KMS-11 (cell line): Measurements from ENCODE around the gene GRB2.

ENCODE experiments used
- H2AFZ ChIP-seq: fragments of 200-600 bp; sonication (generic); 2 replicates; pipeline ENCODE4 v1.6.1; 2016; ENCODE audit warnings: antibody characterized with exemption, mixed run types, low read depth
- H3K27ac ChIP-seq: fragments of 200-600 bp; sonication (generic); 2 replicates; pipeline ENCODE4 v1.6.1; 2016; ENCODE audit warnings: mild to moderate bottlenecking, mixed run types
- H3K27me3 ChIP-seq: fragments of 200-600 bp; sonication (generic); 2 replicates; pipeline ENCODE4 v1.6.1; 2017; ENCODE audit warnings: mild to moderate bottlenecking, low read depth, mixed run types, moderate library complexity; ENCODE audit not compliant: insufficient read depth
- H3K36me3 ChIP-seq: fragments of 200-600 bp; sonication (generic); 2 replicates; pipeline ENCODE4 v1.6.1; 2017; ENCODE audit warnings: mild to moderate bottlenecking, mixed run types; ENCODE audit not compliant: insufficient read depth
- H3K4me1 ChIP-seq: fragments of 200-600 bp; sonication (generic); 2 replicates; pipeline ENCODE4 v1.6.1; 2016; ENCODE audit warnings: mild to moderate bottlenecking, low read depth, mixed run types; ENCODE audit not compliant: poor library complexity, severe bottlenecking
- H3K4me2 ChIP-seq: fragments of 200-600 bp; sonication (generic); 2 replicates; pipeline ENCODE4 v1.7.0; 2016; ENCODE audit warnings: mild to moderate bottlenecking, mixed run types
- H3K4me3 ChIP-seq: fragments of 200-600 bp; sonication (generic); IDR thresholded peaks from 2 replicates; pipeline ENCODE4 v1.6.1; 2017; ENCODE audit warnings: low read depth, low read length, mixed read lengths; ENCODE audit not compliant: insufficient read depth
- H3K79me2 ChIP-seq: fragments of 200-600 bp; sonication (generic); 2 replicates; pipeline ENCODE4 v1.6.1; 2016; ENCODE audit warnings: low read depth, mixed run types; ENCODE audit not compliant: insufficient read depth
- H3K9ac ChIP-seq: fragments of 200-600 bp; sonication (generic); 2 replicates; pipeline ENCODE4 v1.6.1; 2016; ENCODE audit warnings: mild to moderate bottlenecking, mixed run types
- H4K20me1 ChIP-seq: fragments of 200-600 bp; sonication (generic); 2 replicates; pipeline ENCODE4 v1.6.1; 2016; ENCODE audit warnings: mild to moderate bottlenecking, mixed run types; ENCODE audit not compliant: insufficient read depth
- TF ChIP-seq, protein P1 (sequence below): fragments of 200-600 bp; sonication (generic); conservative IDR thresholded peaks from 2 replicates; pipeline ENCODE4 v1.6.1; 2017; ENCODE audit warnings: low read depth, mild to moderate bottlenecking, antibody characterized with exemption, low read length, moderate library complexity, mixed read lengths

Gene GRB2

GRCh38 chr17:75340631-75341030 lies 64.8 kb downstream of the GRB2 start:
- Histone ChIP-seq H3K4me1 (peaks cover 10% of the 10 kb centered on the region), H3K79me2 (peaks cover 49% of the 10 kb centered on the region; the same call in 1 of the 2 replicates), H3K9ac (no peak overlapping the region), H3K4me2 (no peak overlapping the region), H3K4me3 (no peak overlapping the region), H3K27ac (no peak overlapping the region), H3K27me3 (no peaks in the 10 kb centered on the region), H3K36me3 (no peaks in the 10 kb centered on the region), H2AFZ (no peak overlapping the region), H4K20me1 (peaks cover 9% of the 10 kb centered on the region; the same call in 1 of the 2 replicates)
- TF ChIP-seq, protein P1, sequence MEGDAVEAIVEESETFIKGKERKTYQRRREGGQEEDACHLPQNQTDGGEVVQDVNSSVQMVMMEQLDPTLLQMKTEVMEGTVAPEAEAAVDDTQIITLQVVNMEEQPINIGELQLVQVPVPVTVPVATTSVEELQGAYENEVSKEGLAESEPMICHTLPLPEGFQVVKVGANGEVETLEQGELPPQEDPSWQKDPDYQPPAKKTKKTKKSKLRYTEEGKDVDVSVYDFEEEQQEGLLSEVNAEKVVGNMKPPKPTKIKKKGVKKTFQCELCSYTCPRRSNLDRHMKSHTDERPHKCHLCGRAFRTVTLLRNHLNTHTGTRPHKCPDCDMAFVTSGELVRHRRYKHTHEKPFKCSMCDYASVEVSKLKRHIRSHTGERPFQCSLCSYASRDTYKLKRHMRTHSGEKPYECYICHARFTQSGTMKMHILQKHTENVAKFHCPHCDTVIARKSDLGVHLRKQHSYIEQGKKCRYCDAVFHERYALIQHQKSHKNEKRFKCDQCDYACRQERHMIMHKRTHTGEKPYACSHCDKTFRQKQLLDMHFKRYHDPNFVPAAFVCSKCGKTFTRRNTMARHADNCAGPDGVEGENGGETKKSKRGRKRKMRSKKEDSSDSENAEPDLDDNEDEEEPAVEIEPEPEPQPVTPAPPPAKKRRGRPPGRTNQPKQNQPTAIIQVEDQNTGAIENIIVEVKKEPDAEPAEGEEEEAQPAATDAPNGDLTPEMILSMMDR: no peak

DNA sequence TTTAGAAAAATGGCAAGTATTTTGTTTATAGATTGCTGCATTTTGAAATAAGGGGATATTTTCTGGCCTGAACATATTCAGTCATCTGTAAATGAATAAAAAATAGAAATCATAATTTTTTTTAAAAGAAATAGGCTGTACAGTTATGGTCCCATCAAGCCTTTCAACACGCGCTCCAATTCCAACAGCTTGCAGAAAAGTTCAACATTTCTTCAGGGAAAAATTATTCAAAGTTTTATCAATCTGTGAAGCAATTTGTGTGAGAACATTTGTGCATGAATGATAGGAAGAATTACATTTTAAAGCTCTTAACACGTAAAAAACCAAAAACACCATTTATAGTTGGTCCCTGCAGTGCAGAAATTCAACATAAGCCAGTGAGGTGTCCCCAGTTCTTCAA lies 65.5 kb downstream of the GRB2 start:
- Histone ChIP-seq H3K4me2 (no peak overlapping the region), H3K79me2 (peaks cover 50% of the 10 kb centered on the region; the same call in 1 of the 2 replicates), H3K9ac (no peak overlapping the region)

GRCh38 chr17:75338335-75338734 lies 67.1 kb downstream of the GRB2 start:
- no peak overlapping the region for H3K4me3 ChIP-seq
- peaks cover 47% of the 10 kb centered on the region; the same call in 1 of the 2 replicates for H3K79me2 ChIP-seq
- no peaks in the 10 kb centered on the region for H3K27me3 ChIP-seq
- H3K36me3 ChIP-seq: no peaks in the 10 kb centered on the region
- no peak overlapping the region for H2AFZ ChIP-seq
- H4K20me1 ChIP-seq: peaks cover 9% of the 10 kb centered on the region; the same call in 1 of the 2 replicates
- H3K4me1 ChIP-seq: peaks cover 4% of the 10 kb centered on the region
- no peak overlapping the region for H3K27ac ChIP-seq
- no peak overlapping the region for H3K9ac ChIP-seq
- TF ChIP-seq, protein P1: no peak
- H3K4me2 ChIP-seq: no peak overlapping the region

More for the DNA sequence above, 65.5 kb downstream of the GRB2 start:
- Histone ChIP-seq H3K27me3 (no peaks in the 10 kb centered on the region), H3K36me3 (no peaks in the 10 kb centered on the region), H3K4me3 (no peak overlapping the region), H4K20me1 (peaks cover 9% of the 10 kb centered on the region; the same call in 1 of the 2 replicates), H3K4me1 (peaks cover 4% of the 10 kb centered on the region), H2AFZ (no peak overlapping the region), H3K27ac (no peak overlapping the region)
- TF ChIP-seq, protein P1: no peak

GRCh38 chr17:75335315-75335714 lies 70.2 kb downstream of the GRB2 start:
- H3K4me3 ChIP-seq: no peak overlapping the region
- no peaks in the 10 kb centered on the region for H3K27me3 ChIP-seq
- 0 out of 2 replicates have a peak, but pooled peaks cover 4% of the 10 kb centered on the region for H4K20me1 ChIP-seq
- TF ChIP-seq, protein P1: no peak
- no peak overlapping the region for H2AFZ ChIP-seq
- no peak overlapping the region for H3K9ac ChIP-seq
- H3K4me2 ChIP-seq: no peak overlapping the region
- H3K4me1 ChIP-seq: peaks cover 4% of the 10 kb centered on the region
- no peaks in the 10 kb centered on the region for H3K36me3 ChIP-seq
- no peak overlapping the region for H3K27ac ChIP-seq
- H3K79me2 ChIP-seq: peaks cover 42% of the 10 kb centered on the region; the same call in 1 of the 2 replicates
